DMS53 treated with DMSO at 0.1 percent for 48 hours (cell line): ENCODE results near the gene PLCH2.

Source experiments
- DNase-seq: peaks from one replicate; lab custom pipeline; 2025; ENCODE audit not compliant: unreplicated experiment; lab: John Stamatoyannopoulos, UW

The PLCH2 gene

GRCh38 chr1:2498648-2499047, 22.6 kb downstream of the PLCH2 start:
- no peak for DNase-seq

GRCh38 chr1:2499260-2499659, 23.2 kb downstream of the PLCH2 start:
- no peak for DNase-seq

GRCh38 chr1:2499986-2500596, 24.0 kb downstream of the PLCH2 start:
- no peak for DNase-seq

- DNase-seq, result no peak
These were observed 25.1 kb downstream of the PLCH2 start for GRCh38 chr1:2501041-2501819.

DNA sequence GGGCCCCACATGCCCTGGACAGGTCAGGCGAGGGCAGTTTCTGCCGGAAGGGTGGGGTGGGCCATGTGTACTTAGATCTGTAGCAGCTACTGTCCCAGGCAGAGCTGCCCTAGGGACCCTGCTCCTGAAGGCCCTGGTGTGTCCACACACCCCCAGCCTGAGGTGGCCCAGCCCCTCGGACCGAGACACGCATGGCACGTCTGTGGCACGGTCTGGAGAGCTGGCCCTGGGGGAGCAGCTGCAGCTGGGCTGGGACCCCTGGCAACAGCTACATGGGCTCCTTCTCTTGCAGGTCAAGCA, 25.7 kb downstream of the PLCH2 start:
- DNase-seq, result no peak

- no peak for DNase-seq
These were observed 26.1 kb downstream of the PLCH2 start for GRCh38 chr1:2502210-2502609.

DNA sequence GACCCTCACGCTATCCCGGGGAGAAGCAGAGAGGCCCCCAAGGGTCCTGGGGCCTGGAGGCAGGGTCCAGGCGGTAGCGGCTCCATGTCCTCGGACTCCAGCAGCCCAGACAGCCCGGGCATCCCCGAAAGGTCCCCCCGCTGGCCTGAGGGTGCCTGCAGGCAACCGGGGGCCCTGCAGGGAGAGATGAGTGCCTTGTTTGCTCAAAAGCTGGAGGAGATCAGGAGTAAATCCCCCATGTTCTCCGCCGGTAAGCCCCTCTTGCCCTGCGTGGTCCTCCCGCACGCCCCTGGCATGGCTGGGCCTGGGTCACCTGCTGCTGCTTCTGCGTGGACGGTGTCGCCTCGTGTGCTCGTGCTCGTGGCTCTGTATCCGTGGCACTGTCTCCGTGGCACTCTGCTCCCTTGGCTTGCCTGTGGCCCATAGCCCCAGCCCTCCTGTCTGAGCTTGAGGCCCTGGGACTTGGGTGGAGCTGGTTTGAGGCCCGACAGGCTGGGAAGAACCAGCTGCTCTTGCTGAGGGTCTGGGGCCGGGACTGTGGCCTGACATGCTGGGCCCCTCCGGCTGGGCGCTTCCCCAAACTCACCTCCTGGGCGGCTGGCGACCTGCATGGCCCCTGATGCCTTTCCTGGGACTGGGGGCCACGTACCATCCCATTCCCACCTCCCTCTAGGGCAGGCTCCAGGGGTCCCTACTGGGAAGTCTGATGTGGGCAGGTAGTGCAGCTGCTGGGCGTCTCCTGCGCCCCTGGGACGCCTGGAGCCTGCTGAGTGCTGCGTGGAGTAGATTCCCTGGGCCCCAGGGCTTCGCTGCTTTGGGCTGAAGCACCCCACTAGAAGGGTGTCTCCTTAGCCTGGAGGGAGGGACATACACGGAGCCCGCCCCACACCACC, 26.8 kb downstream of the PLCH2 start:
- no peak for DNase-seq

DNA sequence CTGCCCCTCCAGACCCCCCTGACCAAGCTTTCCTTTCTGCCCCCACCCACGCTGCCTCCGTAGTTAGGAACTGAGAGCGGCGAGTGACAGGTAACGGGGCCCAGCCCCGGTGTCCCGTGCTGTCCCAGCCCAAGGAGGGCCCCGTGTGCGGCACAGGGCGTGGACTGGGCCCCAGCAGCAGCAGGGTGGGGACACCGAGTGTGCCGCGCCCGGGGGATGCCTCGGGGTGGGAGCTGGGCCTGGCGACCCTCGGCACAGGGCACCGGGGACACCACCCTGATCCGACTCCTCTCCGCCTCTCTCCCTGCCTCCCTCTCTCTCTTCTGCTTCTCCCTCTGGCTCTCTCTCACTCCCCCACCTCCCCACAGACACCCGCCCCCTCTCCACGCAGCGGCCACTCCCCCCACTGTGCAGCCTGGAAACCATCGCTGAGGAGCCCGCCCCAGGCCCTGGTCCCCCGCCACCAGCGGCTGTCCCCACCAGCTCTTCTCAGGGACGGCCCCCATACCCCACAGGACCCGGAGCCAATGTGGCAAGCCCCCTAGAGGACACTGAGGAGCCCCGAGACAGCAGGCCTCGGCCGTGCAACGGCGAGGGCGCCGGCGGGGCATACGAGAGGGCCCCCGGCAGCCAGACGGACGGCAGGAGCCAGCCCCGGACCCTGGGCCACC, 27.6 kb downstream of the PLCH2 start:
- no peak for DNase-seq

DNA sequence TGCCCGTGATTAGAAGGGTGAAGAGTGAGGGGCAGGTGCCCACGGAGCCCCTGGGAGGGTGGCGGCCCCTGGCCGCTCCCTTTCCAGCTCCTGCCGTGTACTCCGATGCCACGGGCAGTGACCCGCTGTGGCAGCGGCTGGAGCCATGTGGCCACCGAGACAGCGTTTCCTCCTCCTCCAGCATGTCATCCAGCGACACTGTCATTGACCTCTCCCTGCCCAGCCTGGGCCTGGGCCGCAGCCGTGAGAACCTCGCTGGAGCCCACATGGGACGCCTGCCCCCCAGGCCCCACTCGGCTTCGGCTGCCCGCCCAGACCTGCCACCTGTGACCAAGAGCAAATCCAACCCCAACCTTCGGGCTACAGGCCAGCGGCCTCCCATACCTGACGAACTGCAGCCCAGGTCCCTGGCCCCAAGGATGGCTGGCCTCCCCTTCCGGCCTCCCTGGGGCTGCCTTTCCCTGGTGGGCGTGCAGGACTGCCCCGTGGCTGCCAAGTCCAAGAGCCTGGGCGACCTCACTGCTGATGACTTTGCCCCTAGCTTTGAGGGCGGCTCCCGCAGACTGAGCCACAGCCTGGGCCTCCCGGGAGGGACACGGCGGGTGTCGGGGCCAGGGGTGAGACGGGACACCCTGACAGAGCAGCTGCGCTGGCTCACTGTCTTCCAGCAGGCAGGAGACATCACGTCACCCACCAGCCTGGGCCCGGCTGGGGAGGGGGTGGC, 28.3 kb downstream of the PLCH2 start:
- DNase-seq, result no peak

- no peak for DNase-seq
These were observed 28.8 kb downstream of the PLCH2 start for GRCh38 chr1:2504949-2505272.

GRCh38 chr1:2505461-2505994, 29.4 kb downstream of the PLCH2 start:
- no peak for DNase-seq

DNA sequence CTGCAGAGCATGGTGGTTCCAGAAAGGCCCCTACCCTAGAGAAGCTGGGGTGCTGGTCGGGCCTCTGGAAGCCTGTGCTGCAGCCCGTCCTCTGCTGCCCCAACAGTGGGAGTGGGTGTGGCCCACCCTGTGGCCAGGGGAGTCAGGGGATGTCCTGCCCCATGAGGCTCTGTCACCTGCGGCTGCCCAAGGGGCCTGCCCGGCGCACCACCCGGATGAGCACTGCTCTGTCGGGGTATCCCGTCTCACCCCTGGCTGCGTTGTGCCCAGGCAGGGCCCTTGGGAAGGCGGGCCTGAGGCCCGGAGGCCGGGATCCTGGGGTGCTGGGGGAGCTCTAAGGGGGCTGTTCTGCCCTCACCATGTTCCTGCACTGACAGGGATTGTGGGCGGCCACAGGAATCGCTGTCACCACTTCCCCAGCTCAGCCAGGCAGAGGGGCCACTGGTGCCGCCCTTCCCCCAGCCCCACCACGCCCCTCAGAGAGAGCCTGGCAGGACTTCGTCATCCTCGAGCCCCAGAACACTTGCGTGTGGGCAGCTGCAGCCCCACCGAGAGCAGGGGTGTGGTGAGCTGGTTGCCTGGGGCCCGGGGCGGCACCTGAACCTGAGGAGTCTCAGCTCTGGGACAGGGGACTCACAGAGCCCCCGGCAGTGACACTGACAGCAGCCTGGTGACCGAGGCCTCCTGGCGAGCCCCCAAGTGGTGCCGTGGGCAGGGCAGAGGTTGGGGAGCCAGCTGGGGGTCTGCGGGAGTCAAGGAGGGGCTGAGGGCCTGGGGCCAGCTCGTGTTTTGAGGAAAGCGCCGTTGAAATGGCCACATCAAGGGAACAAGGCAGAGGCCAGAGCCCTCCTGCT, 30.1 kb downstream of the PLCH2 start:
- DNase-seq, result no peak

DNA sequence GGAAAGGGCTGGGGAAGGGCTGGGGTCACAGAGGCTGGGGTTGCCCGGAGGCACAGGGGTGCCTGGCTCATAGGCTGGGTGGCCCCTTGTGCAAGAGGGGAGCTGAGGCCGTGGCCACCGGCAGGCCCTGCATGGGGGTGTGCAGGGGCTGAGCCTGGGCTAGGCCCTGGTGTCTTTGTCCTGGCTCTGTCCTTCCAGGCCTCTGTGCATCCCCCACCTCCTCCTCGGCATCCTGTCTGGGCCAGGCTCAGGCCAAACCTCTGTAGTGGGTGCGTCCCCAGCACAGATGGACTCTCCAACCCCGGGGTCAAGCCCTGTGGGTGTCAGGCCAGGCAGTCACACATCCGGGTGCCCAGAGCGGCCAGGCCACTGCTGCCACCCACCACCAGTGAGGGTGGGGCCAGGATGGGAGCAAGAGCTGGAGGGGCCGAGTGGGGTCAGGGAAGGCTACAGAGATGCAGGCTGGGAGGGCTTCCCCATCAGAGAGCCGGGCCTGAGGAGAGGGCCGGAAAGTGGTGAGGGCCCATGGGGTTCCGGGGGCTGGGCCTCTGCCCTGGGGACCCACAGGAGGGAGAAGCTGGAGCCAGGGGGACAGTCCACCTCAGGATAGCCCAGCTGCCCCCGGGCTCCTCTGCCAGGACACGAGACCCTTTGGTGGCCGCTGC, 30.9 kb downstream of the PLCH2 start:
- no peak for DNase-seq

GRCh38 chr1:2507744-2508155, 31.7 kb downstream of the PLCH2 start:
- DNase-seq, result no peak

GRCh38 chr1:2508180-2508579, 32.1 kb downstream of the PLCH2 start:
- no peak for DNase-seq

- no peak for DNase-seq
These were observed 32.7 kb downstream of the PLCH2 start for GRCh38 chr1:2508751-2509150.

GRCh38 chr1:2509589-2509988, 33.5 kb downstream of the PLCH2 start:
- no peak for DNase-seq

DNA sequence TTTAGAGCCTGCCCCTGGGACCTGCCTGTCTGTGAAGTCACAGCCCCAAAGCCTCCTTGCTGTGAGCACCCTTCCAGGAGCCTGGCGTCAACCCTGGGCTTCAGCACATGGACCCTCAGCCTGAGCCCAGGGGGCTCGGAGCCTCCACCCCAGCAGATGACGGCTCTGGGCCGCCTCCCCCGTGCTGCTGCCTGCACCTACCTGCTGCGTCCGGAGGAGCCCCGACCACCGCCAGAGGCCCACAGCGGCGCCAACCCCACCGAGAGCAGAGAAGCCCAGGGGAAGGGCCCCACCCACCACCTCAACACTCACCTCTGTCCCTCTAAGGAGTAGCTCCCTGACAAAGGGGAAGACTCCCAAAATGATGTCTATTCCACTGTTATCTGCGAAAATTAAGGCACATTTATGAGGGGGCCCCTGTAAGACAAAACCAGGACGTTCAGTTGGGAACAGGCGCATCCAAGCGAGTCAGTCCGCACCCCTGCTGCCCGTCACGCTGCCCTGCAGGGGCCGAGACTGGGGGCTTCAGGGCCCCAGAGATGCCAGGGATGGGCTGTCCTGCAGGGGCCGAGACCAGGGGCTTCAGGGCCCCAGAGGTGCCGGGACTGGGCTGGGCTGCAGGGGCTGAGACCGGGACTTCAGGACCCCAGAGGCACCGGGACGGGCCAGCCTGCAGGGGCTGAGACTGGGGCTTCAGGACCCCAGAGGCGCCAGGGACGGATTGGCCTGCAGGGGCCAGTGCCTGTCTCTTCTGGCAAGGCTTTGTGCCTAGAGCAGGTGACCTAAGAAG, 34.5 kb downstream of the PLCH2 start:
- no peak for DNase-seq
